CD14-positive monocyte (primary cell): ENCODE measurements around the gene ASIC2. TPM values are rescaled to one million over a fixed set of nuclear protein-coding genes. Genes with fewer than 3 reads are reported as not detected.

Experiments used
- DNase-seq, 3 donors: peaks; one replicate each; pipeline ENCODE4 v3.0.0-alpha.2; 2011 to 2022
- H2AFZ ChIP-seq: 2 replicates; pipeline ENCODE4 v1.6.0; 2012; ENCODE audit warnings: mild to moderate bottlenecking, low read depth, low read length, inconsistent platforms; ENCODE audit not compliant: insufficient read depth, poor library complexity, severe bottlenecking
- H3K27ac ChIP-seq, 2 donors: 1 replicate in 1 of 2; 2 replicates in 1 of 2; pipeline ENCODE4 v1.5.1; 2012 to 2013; ENCODE audit warnings: low read length in 2 of 2, control low read depth in 1 of 2, inconsistent platforms in 1 of 2, low read depth in 1 of 2, mild to moderate bottlenecking in 1 of 2
- H3K27me3 ChIP-seq, 2 donors: one replicate each; pipeline versions ENCODE4 v1.6.0 to v1.6.1; 2011 to 2013; ENCODE audit warnings: low read length in 2 of 2; ENCODE audit not compliant: control insufficient read depth in 2 of 2, insufficient read depth in 2 of 2
- H3K36me3 ChIP-seq, 2 donors: replicated peaks in 1 of 2; 1 replicate in 1 of 2; 2 replicates in 1 of 2; pipeline versions ENCODE4 v1.5.1 to v1.6.1; 2012 to 2013; ENCODE audit warnings: low read length in 2 of 2, control low read depth in 1 of 2, inconsistent platforms in 1 of 2, mild to moderate bottlenecking in 1 of 2; ENCODE audit not compliant: insufficient read depth in 2 of 2, control insufficient read depth in 1 of 2
- H3K4me1 ChIP-seq, 2 donors: 1 replicate in 1 of 2; 2 replicates in 1 of 2; pipeline versions ENCODE4 v1.5.1 to v1.6.1; 2012 to 2013; ENCODE audit warnings: low read length in 2 of 2, control low read depth in 1 of 2, inconsistent platforms in 1 of 2, mild to moderate bottlenecking in 1 of 2, moderate library complexity in 1 of 2; ENCODE audit not compliant: insufficient read depth in 2 of 2, control insufficient read depth in 1 of 2
- H3K4me2 ChIP-seq: replicated peaks from 2 replicates; pipeline ENCODE3; 2012; ENCODE audit warnings: low read length, moderate library complexity, mild to moderate bottlenecking; ENCODE audit not compliant: poor library complexity, severe bottlenecking; ENCODE audit errors: extremely low read depth
- H3K4me3 ChIP-seq, 3 experiments: fragments of 200-600 bp in 1 of 3; sonication (generic) in 1 of 3; replicated peaks in 1 of 3; 1 replicate in 2 of 3; 2 replicates in 1 of 3; pipeline ENCODE4 v1.5.1; 2011 to 2013; ENCODE audit warnings: low read length in 3 of 3, mild to moderate bottlenecking in 3 of 3, control low read depth in 2 of 3, low read depth in 2 of 3, inconsistent platforms in 1 of 3, moderate library complexity in 1 of 3
- H3K79me2 ChIP-seq: 2 replicates; pipeline ENCODE4 v1.6.0; 2012; ENCODE audit warnings: mild to moderate bottlenecking, control low read depth, inconsistent platforms, low read length, moderate library complexity; ENCODE audit not compliant: insufficient read depth
- H3K9ac ChIP-seq: 2 replicates; pipeline ENCODE4 v1.6.0; 2017; ENCODE audit warnings: low read length, mild to moderate bottlenecking; ENCODE audit not compliant: insufficient read depth, poor library complexity, severe bottlenecking
- H3K9me3 ChIP-seq, 2 donors: replicated peaks in 1 of 2; 1 replicate in 1 of 2; 2 replicates in 1 of 2; pipeline versions ENCODE4 v1.5.1 to v1.6.1; 2012 to 2013; ENCODE audit warnings: low read length in 2 of 2, control low read depth in 1 of 2; ENCODE audit not compliant: control insufficient read depth in 1 of 2, insufficient read depth in 1 of 2
- H4K20me1 ChIP-seq: 2 replicates; pipeline ENCODE4 v1.6.0; 2012; ENCODE audit warnings: mild to moderate bottlenecking, low read length, control low read depth, moderate library complexity; ENCODE audit not compliant: insufficient read depth
- H3K27ac Mint-ChIP-seq, 7 donors: one replicate each; pipeline ENCODE4 v1.8.0; 2020; ENCODE audit warnings: mild to moderate bottlenecking in 7 of 7, mixed read lengths in 7 of 7, moderate library complexity in 6 of 7, inconsistent platforms in 2 of 7
- H3K27me3 Mint-ChIP-seq, 3 donors: one replicate each; pipeline ENCODE4 v1.8.0; 2021 to 2022; ENCODE audit warnings: low read depth in 3 of 3, mild to moderate bottlenecking in 3 of 3, mixed read lengths in 3 of 3, moderate library complexity in 3 of 3, inconsistent platforms in 1 of 3
- H3K36me3 Mint-ChIP-seq, 2 donors: one replicate each; pipeline ENCODE4 v1.8.0; 2020; ENCODE audit warnings: mixed read lengths in 2 of 2, inconsistent platforms in 1 of 2, mild to moderate bottlenecking in 1 of 2
- H3K4me1 Mint-ChIP-seq: one replicate; pipeline ENCODE4 v1.8.0; 2020; ENCODE audit warnings: mild to moderate bottlenecking, mixed read lengths
- H3K4me3 Mint-ChIP-seq, 2 donors: one replicate each; pipeline ENCODE4 v1.8.0; 2020; ENCODE audit warnings: mild to moderate bottlenecking in 2 of 2, mixed read lengths in 2 of 2, moderate library complexity in 1 of 2
- H3K9me3 Mint-ChIP-seq, 7 donors: one replicate each; pipeline ENCODE4 v1.8.0; 2020 to 2022; ENCODE audit warnings: mixed read lengths in 7 of 7, mild to moderate bottlenecking in 6 of 7, moderate library complexity in 6 of 7, inconsistent platforms in 2 of 7
- CTCF ChIP-seq: fragments of 200-600 bp; IDR thresholded peaks from one replicate; pipeline ENCODE4 v1.8.0; 2022; ENCODE audit warnings: antibody characterized with exemption, mild to moderate bottlenecking
- WGBS: methylation state at CpG from one replicate; pipeline ENCODE4 v1.1.5; 2013; ENCODE audit warnings: missing lambda C conversion rate; ENCODE audit not compliant: insufficient coverage; 5-methylcytosine and 5-hydroxymethylcytosine counted together
- intact Hi-C, 2 donors: fragments of 100-400 bp; cut with micrococcal nuclease; formaldehyde crosslinking; loops; one replicate each; pipeline versions ENCODE4 v1.15.0 to v1.15.1; 2023
- polyA plus RNA-seq, 3 donors: library from polyadenylated mRNA; depleted of rRNA in 1 of 3; unstranded in 2 of 3; stranded (reverse) in 1 of 3; fragments of 300-500 nt in 2 of 3; fragments of >200 nt in 1 of 3; fragmentation: Illumina TruSeq in 2 of 3; gene quantifications; 1 replicate in 2 of 3; 2 replicates in 1 of 3; pipeline ENCODE4 v1.2.3, GENCODE V29; 2012 to 2021

ASIC2 gene
- polyA plus RNA-seq, 3 donors: not detected

GRCh38 chr17:33183487-33184026 is 109.5 kb downstream of the ASIC2 start:
- Histone ChIP-seq H3K27me3 (no peaks in the 10 kb centered on the region), H2AFZ (no peak overlapping the region), H3K4me1 (no peaks in the 10 kb centered on the region), H3K9me3 (no peaks in the 10 kb centered on the region), H3K4me2 (no peak overlapping the region), H3K27ac (no peak overlapping the region), H3K36me3 (no peaks in the 10 kb centered on the region), H4K20me1 (no peaks in the 10 kb centered on the region), H3K9ac (no peak overlapping the region), H3K4me3 (no peak overlapping the region), H3K79me2 (no peaks in the 10 kb centered on the region)
- H3K36me3 Mint-ChIP-seq: no peaks in the 10 kb centered on the region
- H3K27me3 Mint-ChIP-seq: peaks cover 3 to 6% (median 5%) of the 10 kb centered on the region in 3 donors
- no peak overlapping the region for H3K27ac Mint-ChIP-seq
- 83% methylated on average over 1 of the region's 4 CpGs for WGBS
- no peak overlapping the region for H3K4me3 Mint-ChIP-seq
- intact Hi-C loops: no loop called here
- peaks cover 0 to 3% (median 0%) of the 10 kb centered on the region in 7 donors for H3K9me3 Mint-ChIP-seq
- H3K4me1 Mint-ChIP-seq: no peaks in the 10 kb centered on the region
- TF ChIP-seq CTCF: no peak
- no peak for DNase-seq

GRCh38 chr17:33179151-33179550 is 113.9 kb downstream of the ASIC2 start:
- no peak overlapping the region for H3K9ac ChIP-seq
- Mint-ChIP-seq H3K4me3 (no peak overlapping the region), H3K36me3 (no peaks in the 10 kb centered on the region), H3K9me3 (peaks cover 0 to 3% (median 0%) of the 10 kb centered on the region in 7 donors), H3K27ac (no peak overlapping the region), H3K4me1 (no peaks in the 10 kb centered on the region), H3K27me3 (peaks cover 4 to 6% (median 5%) of the 10 kb centered on the region in 3 donors)
- no peak overlapping the region for H3K4me3 ChIP-seq
- DNase-seq: no peak
- no peaks in the 10 kb centered on the region for H3K4me1 ChIP-seq
- intact Hi-C loops: no loop called here
- TF ChIP-seq CTCF: no peak
- no peak overlapping the region for H2AFZ ChIP-seq
- 100% methylated on average over 1 of the region's 4 CpGs for WGBS
- no peaks in the 10 kb centered on the region for H3K36me3 ChIP-seq
- H4K20me1 ChIP-seq: no peaks in the 10 kb centered on the region
- H3K27ac ChIP-seq: no peak overlapping the region
- H3K4me2 ChIP-seq: no peak overlapping the region
- no peaks in the 10 kb centered on the region for H3K27me3 ChIP-seq
- no peaks in the 10 kb centered on the region for H3K79me2 ChIP-seq
- no peaks in the 10 kb centered on the region for H3K9me3 ChIP-seq
